Stimulated activated CD8-positive, alpha-beta memory T cell treated with anti-CD3 and anti-CD28 coated beads, Interleukin-7, amount 100 ng/mL, for 48 hours (primary cell): ENCODE measurements around the gene TOGARAM2.

Source experiments
- DNase-seq, 2 donors: peaks; one replicate each; pipeline ENCODE4 v3.0.0-alpha.2; 2020; ENCODE audit warnings: low read depth in 1 of 2; ENCODE audit errors: extremely low read depth in 1 of 2

TOGARAM2 gene

DNA sequence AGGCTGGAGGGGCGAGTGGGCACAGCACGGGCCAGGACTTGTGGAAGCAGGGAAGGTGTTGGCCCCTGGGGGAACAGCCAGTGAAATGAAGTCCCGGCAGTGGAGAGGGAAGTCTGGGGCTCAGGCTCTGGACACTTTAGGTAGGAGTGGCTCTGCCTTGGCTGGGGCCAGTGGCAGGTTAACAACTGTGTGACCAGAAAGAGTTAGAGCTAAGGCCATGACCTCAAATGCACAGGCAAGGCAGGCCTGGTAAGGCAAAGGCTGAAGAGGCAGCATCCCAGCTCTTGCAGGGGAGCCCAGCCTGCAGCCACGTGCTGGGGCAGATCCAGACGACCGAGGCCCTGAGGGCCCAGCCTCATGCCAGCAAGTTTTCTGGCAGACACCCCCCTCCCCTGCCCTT is 71.7 kb downstream of the TOGARAM2 start:
- DNase-seq, result no peak

DNA sequence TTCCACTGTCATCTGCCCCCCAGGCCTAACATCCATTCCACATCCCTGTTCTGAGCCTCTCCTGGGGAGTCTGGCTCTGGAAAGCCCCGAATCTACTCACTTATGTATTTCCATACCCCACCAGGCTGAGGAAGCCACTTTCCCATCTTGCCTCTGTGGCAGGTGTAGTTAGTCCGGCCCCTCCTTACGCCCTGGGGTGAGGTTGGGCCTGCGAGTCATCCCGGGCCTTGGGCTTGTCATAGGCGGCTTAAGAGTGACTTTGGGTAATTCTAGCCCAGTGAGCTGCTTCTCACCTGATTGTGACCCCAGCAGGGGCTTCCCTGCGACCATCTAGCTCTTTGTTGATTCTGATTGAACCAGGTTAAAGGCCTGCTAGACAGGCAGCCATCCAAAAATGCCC is 72.1 kb downstream of the TOGARAM2 start:
- DNase-seq, result peak in 1 of 2 donors; percentile 5

DNA sequence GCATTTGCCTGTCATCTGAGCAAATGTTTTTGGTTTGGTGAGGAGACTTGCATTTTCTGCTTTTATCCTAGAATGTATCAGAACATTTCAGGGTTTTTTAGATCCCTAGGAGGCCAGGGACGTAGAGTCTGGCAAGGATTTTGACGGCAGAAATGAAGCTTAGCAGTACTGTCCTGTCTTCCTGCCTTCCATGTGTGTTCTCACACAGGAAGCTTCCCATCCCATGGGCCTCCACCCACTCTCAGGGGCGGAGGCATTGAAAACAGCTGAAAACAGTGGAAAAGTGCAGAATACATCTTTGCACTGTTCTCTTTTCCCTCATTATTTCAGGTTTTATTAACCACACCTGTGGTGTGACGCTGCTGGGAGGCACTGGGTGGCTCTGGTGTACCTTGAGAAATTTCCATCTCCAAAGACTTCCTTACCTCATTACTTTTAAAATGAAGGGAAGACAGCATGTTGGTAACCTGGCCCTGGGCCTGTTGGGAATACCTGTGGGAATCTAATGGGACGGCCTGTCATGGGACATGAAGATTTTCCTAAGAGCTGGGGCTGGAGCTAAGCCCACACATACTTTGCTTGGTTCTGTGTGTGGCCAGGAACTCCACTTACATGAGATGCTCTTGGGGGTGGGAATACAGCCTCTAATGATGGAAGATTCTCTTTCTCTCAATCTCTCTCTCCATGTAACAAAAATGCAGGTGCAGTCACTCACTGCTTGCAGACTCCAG is 72.7 kb downstream of the TOGARAM2 start:
- DNase-seq, result no peak

DNA sequence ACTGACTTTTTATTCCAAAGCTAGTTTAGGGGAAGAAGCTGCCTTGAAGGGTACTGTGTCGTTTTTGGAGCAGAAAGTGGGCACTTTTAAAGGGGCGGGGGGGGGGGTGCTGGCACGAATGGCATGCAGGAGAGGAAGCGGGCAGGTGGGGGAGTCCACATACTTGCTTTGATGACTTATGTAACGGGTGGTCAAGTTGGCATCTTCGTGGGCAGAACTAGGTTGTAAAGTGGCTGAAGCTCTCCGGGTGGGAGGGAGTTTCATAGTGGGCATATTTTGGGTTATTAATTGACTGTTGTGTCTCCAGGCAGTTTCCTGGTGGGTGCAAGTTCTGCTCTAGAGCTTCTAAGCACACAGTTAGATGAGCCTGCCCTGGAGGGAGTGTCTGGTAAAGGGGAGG is 73.3 kb downstream of the TOGARAM2 start:
- no peak for DNase-seq

DNA sequence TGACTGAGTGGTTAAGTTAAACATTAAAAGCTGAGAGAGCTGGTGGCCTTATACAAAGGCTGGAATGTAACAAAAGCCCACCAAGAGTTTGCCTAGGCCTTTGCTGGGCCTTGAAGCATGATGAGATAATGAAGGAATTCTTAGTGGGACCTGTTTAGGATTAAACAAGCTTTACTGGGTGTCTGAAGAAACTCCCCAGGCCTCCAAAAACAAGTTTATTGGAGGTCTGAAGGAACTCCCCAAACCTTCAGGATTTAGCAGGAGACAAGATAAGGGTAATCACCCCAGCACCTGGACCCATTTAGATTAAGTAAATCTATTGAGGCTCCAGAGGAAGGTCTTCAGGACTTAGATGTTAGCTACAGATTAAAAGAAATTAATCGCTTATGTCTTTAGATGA is 74.5 kb downstream of the TOGARAM2 start:
- no peak for DNase-seq

DNA sequence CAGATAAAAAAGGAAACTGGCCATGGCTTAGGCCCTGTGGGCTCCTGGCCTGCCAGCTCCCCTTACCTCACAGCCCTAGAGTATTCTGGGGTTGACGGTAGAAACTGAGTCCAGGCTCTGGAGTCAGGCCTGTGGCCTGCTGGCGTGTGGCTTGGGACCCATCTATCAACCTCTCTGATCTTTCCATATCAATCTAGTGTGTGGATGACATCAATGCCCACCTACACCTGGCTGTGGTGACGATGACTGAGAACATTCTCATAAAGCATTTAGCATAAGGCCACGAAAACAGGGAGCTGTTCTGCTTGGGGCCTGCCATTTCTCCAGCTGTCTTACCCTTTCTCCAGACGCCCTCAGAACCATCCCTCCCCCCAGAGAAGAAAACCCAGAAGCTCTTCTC is 75.4 kb downstream of the TOGARAM2 start:
- peak in 1 of 2 donors; percentile 11 for DNase-seq

DNA sequence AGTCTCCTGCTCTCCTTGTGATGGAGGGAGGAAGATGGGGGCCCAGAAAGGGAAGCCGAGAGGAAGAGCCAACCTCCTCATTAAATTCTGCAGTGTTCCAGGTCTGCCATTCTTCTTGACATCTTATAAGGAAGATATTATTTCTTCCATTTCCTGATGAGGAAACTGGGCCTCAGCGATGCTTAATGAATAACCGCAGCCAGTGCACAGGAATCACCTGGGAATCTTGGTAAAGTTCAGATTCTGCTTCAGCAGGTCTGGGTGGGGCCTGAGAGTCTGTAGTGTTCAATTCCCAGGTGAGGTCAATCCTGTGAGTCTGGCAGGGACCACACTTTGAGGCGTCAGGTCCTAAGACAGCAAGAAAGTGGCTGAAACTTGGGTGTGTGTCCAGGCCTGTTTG is 75.9 kb downstream of the TOGARAM2 start:
- DNase-seq, result no peak

DNA sequence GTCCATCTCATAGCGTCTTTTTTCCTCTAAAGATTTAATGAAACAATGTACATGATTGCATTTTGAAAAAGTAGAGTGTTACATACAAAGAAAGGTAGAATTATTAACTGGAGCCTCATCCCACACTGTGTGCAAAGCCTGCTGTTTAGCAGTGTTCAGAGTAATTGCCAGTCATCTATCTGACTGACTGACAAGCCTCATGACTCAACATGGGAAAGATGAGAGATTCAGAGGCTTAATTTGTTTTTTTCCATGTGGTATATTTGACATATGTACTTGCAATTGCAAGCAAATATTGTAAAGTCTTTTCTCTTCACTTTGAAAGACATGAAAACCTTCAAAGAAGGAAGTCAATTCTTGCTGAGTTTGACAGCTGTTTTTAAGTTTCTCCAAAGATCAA is 78.5 kb downstream of the TOGARAM2 start:
- DNase-seq, result no peak

DNA sequence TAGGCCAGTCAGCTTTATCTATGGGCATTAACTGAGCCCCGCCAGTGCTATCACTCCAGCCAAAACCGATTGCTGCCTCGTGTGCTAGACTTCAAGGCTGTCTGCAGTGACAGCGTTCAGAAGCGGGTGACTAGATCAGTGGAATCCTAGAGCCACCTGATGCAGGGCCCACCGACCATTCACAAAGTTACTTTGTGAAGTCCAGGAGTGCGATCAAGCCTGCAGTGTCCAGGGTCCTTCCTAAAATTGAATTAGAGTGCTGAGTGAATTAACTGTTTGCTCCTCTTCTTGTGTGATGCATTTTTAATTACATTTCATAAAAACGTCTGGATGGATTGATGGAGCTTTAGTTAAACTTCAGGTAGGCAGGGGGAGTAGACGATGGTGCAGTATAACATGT is 79.3 kb downstream of the TOGARAM2 start:
- DNase-seq, result no peak

DNA sequence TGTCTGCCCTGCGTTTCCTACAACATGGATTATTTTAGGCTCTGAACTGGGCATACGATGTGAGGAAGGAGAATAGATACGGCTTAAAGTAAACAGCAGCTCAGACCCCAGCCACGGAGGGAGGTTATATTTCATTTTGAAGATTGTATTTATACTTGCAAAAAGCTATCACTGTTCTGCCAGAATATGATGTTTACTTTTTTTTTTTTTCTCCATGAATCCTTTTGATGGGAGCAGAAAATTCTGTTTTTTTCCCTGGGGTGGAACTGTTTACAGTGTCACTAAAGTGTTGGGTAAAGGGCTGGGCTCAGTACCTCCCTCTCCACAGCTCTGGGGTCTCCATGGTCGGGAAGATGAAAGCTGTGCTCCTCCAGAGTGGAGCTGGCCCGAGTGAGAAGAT is 80.1 kb downstream of the TOGARAM2 start:
- no peak for DNase-seq

DNA sequence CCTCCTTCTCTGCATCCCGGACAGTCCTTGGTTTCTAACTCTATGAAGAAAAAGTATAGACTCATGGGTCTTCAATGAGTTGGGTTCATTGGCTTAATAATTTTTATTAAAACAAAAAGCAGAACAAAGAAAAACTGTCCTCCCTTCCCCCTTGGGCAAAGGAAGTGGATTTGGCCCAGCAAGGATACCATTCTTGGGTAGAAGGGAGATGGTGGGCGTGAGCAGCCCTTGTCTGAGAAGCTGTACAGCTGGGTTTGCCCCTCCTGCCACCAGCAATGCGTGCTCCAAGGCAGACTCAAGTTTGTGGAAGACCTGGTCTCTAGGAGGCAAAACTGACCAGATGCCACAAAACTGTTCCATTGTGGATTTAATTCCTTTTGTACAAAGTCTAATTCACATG is 80.5 kb downstream of the TOGARAM2 start:
- no peak for DNase-seq

DNA sequence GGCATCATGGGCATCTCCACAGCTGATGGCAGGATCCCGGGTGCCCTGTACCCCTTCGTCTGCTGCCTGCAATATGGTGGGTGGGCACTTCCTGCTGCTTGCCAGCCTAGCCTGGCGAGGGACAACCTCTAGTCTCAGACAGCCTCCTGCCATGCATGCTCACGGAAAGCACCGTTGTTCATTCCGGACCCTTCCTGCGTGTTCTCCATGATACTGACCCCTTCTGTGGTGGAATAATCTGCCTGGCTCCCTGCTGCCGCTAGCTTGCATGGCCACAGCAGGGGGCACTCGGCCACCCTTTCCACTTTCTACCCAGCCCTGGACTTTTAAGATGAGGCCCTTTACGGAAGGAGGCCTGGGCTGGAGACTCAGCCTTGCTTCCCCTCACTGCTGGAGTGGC is 81.3 kb downstream of the TOGARAM2 start:
- no peak for DNase-seq

DNA sequence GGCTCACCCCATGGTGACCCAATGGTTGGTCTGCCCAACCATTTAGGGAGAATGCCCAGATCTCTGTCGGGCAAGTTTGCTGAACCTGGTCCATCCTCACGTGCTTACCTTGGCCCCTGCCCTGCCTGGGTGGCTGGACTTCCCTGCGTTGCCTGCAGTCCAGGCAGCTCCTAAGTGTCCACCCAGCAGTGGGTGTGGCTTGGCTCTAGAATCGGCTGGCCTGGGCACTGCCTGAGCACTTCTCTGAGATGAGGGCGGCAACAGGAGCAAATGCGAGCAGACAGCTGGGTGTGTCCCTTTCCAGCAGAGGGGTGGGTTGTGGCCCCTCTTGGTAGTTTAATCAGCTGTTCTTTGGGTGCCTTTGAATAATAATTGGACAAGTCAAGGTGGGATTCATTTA is 82.0 kb downstream of the TOGARAM2 start:
- DNase-seq, result no peak

DNA sequence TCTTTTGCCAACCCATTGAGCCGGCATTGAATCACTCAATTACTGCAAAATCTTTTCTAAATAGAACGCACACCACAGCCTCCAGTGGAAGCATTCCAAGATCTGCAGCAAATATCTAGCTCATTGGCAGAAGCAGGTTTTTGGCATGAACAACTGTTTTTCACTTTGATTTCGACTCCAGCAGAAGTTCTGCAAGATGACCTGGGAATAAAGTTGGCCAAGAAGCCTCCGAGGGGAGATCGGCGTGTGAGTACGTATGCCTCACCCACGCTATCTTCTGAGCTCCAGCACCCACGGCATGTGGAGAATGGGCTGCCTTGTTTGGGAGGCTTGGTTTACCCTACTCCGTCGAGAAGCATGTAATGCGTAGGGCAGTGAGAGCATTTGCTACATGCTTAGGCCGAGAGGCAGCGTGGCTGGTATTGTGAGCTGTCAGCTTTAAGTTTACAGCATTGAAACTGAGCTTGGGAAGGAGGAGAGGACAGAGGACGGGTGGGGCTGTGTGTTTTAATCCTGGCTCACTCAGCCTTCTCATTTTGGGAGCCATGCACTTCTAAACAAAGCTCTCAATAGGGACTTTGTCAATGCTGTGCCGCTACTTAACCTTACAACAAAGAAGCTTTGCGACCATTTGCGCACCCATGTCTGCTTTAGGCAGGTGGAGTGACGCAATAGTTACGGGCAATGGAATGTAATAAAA is 82.7 kb downstream of the TOGARAM2 start:
- DNase-seq, result no peak

DNA sequence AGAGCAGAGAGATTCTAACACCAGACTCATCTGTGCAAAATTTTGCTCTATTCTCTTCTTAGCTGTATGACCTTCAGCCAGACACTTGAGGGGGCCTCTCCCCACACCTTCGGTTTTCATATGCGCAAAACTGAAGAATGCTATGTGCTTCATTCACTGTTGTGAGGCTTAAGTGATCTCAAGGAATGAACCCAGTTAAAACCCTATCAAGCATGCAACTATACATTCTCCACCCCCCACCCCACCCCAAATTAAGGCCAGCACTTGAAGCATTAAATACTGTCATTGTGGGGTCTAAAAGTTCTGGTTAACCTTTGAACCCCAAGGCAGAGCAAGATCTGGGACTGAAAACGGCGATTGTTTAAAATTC is 83.2 kb downstream of the TOGARAM2 start:
- DNase-seq, result no peak

DNA sequence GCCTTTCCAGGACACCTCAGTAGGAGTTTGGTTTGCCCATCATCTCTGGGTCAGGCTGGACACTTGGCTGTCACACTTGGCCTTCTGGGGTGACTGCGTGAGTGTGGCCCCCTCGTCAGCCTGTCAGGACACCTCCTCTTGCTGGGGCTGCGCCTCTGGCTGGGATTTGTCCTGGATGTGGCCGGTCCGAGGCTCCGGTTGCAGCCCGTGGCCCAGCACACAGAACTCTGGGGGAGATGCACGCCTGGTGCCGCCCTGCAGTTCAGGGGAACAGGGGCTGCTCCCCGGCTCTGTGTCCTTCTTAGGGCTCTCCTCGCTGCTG is 83.6 kb downstream of the TOGARAM2 start:
- DNase-seq, result no peak

DNA sequence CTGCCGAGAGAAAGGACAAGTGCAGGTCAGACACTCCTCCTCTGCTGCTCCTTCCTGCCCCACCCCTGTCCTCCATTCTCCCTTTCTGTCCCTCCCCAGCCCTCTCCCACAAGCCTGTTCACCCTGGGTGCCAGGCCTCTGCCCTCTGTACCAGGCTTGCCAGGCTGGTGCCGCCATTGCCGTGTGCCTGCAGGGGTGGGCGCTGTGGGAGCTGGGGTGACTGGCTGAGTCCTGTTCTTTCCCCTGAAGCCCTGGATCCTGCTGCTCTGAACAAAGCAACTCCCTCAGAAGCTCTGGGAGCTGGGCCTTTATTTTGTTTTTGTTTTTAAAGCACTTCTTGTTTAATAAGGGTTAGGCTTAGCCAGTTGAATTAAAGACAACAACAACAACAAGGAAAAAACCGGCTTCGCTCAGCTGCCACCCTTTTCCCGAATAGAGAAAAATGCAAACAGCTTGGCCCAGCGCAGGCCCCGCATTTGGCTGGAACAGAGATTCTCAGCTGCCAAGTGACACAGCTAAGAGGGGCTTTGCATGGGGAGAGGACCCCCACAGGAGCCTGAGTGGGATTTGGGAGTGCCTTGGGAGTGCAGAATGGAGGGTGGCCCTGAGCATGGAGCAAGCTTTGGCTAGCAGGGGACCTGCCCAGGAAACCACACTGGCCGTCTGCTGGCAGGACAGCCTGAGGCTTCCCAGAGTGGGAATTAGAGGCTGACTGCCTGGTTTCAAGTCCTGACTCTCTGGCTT is 84.1 kb downstream of the TOGARAM2 start:
- DNase-seq, result no peak

DNA sequence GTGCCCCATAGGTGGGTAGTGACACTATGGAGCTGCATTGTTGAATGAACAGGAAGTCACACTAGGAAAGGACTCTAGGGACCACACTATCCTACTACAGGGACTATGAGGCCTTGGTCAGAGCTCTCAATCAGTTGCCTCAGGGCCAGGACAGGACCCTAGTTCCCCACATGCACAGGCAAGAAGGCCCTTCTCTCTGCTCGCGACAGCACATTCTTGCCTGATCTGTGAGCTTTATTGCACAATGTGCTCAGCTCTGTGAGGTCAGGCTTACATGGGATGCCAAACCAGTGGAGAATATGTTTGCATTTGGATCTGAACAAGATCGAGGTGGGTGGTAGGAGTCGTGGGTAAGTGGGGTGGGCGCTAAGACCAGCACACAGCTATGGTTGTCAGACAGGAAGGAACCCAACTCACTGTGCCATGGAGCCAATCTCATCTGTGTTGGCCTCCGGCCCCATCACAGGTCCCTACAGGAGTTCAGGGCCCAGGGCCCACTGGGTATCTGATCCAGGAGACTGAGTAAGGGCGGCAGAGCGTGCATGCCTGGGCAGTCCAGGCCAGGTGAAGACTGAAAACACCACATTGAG is 85.3 kb downstream of the TOGARAM2 start:
- DNase-seq, result no peak

DNA sequence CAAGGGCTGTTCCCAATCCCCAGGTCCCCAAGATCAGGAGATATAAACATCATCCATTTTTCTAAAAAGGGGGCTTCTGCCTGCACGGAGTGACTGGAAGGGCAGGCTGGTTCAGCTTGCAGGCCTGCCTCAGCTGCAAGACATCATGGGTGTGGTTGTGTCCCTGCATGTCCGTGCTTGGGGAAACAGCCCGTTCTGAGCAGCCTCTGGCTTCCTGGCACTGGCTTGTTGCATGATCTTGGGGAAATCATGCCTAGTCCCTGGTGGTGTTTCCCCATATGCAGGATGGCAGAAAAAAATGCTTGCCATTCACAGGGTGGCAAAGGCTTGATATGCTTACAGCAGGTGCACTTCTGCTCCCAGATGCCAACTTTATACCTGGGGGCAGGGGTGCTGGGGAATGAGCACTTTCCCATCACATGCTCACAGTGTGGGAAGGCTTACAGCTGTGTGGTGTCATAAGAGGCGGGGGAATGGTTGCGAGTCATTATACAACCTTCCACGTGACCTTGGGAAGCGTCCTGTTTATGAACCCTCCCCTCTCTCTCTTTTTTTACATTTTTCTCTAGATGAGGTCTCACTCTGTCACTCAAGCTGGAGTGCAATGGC is 86.0 kb downstream of the TOGARAM2 start:
- no peak for DNase-seq

DNA sequence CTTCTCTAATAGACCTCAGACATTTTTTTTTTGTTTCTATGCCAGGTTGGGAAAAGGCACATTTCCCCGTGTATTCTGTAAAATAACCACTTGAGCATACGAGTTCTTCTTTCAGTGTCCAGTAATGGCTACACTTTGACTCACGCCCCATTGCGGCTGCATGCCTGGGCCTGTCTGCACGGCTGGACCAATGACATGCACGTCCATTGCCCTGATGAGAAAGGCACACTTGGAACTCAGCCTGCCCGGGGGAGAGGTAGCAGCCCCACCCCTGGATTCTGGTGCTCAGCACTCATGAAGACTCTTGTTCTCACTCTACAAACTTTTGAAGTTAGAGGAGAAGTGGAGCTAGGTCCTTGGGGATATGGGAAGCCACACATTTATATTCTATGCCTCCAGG is 87.4 kb downstream of the TOGARAM2 start:
- DNase-seq, result no peak

DNA sequence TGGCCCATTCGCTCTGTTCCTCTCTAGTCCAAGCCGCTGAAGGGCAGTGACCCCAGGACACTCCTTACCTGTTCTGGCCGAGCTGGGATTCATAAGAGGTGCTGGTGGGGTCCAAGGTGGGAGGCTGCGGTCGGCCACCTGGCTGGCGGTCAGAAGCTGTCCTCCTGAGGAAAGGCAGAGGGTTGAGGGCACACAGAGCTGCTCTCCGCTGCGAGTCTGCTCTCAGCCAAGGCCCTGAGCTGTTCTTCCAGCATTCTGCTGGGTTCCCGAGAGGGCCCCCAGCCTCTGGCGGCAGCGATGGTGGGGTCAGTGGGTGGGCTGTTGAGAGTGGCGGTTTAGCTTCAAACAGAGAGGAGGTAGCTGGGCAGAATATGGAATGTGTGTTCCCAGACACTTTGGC is 89.4 kb downstream of the TOGARAM2 start:
- DNase-seq, result no peak
